HG02588 (cell line): ENCODE measurements around the gene DNAJC28.
"Not testable (repeated sequence)": the region's sequence is repeated elsewhere in the genome, so short reads cannot be mapped to it uniquely, and the experiment has no call there.

Experiments used
- ATAC-seq: cut with Tn5 transposase; IDR thresholded peaks from one replicate; pipeline ENCODE4 v1.9.1; 2021; ENCODE audit warnings: mild to moderate bottlenecking, moderate library complexity; ENCODE audit not compliant: unreplicated experiment

Gene DNAJC28

GRCh38 chr21:33491373-33492102 lies at the start of gene DNAJC28:
DNAJC28 (minus strand) TSS chr21:33491716; CDS start chr21:33489393, 2,323 bp downstream.
- peak; percentile 97 for ATAC-seq

DNA sequence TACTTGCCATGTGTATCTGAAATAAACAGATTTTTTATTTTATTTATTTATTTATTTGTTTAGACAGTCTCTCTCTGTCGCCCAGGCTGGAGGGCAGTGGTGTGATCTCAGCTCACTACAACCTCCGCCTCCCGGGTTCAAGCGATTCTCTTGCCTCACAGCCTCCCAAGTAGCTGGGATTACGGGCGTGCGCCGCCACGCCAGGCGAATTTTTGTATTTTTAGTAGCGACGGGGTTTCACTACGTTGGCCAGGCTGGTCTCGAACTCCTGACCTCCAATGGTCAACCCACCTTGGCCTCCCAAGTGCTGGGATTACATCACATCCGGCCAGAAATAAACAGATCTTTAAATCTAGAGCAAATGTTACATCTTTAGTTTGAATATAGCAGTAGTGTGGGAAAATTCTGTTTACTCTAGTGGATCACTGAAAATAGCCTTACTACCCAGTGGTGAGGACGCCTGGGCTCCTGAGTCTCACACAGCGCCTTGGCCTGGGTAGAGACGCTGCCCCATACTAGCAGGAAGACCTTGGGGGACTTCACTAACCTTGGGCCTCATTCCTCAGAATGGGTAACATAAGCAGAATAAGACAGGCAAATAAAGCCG lies 49.7 kb upstream of the DNAJC28 start:
- ATAC-seq, result no peak

DNA sequence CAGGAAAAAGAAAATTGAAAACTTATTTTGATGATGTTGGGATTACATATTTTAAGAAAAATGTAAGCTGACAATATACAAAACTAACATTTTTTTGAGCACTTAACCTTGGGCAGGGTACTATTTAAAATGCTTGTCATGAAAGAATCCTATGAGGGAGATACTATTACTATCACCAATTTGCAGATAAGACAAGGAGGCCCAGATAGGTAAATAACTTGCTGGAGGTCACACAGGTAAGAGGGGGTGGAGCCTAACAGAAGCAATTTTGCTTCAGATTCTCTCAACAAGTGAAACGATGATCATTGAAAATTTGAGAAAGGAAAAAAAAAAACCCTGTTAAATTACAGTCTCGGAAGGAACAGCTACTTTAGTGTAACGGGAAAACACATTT lies 49.2 kb upstream of the DNAJC28 start:
- ATAC-seq, result no peak

DNA sequence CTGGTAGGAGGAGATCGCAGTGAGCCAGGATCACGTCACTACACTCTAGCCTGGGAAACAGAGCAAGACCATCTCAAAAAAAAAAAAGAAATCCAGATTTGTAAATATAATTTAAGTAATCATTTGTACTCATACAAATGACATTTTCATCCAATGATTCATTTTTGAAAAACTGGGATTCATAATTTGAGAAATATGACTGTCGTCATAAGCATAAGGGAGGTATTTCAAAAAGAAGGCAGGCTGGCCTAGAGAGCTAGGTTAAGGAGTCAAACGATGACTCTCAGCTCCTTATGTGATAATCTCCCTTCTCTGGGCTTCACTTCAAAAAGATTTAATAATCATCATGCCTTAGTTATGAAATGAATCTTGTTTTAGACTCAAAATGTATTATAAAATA lies 48.1 kb upstream of the DNAJC28 start:
- no peak for ATAC-seq

DNA sequence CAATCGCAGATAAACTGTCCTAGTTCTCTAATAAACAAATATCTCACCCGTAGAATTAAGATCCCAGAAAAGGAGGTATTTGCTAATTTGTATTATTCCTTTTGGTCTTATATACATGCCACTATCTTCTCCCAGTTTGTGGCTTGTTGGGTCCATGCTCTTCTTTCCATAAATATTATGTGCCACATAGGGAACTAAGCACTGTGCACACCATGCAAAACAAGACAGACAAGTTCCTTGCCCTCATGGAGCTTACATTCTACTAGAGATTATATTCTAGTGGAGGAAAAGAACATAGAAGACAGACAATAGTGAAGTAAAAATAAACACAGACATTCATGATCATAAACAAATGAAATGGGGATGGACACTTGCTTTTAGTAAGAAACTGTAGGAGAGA lies 45.7 kb upstream of the DNAJC28 start:
- no peak for ATAC-seq

DNA sequence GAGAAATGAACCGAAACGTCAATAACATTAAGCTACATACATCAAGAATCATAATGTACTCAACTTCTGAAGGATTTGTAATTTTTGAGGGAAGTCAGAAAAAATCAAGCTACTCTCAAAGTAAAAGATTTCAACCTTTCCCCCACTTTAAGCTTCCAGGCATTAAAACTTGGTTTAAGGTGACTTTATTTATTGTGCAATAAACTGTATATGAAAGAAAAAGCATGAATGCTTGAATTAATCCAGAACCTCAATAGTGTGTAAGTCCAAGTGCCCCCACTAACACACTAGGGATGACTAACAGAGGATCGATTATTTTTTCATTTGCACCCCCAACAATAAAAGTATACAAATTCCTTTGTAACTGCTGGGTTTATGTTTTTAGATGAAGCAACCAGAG lies 39.5 kb upstream of the DNAJC28 start:
- no peak for ATAC-seq

DNA sequence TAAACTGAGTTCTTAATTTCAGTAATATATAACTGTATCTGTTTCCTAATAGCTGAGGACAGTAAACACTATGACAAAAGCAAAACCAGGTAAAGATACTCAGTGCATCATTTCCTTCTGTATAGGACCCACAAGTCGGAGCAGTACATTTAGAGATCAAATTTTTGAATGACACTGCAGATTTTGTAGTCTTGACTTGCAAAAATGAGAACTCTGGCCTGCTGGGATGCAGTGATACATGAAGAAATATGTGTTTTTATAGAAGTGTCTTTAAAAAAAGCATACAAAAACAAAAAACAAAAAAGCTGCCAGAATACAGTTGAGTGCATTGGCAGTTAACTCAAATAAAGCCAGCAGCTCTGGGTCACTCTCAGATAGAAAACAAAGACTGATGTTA lies 31.4 kb upstream of the DNAJC28 start:
- no peak for ATAC-seq

- no peak for ATAC-seq
These were observed 30.9 kb upstream of the DNAJC28 start for GRCh38 chr21:33522297-33522952.

DNA sequence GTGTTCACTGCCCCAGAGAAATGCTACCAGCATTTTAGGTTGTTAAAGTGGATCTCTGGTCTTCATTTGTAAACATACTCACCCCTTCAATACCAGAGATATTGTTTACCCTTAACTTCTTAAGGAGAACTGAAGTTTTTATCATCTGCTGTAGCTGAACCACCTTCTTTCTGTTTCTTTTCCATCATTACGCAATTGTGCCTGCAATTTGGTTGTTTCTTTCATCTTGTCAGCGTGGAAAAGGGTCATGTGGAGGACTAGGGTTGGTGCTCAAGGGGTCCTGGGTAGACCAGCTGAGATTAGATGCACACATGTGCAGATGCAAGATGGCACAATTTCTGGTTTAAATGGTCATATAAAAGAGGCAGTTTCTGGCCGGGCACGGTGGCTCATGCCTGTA lies 27.4 kb upstream of the DNAJC28 start:
- ATAC-seq, result no peak

GRCh38 chr21:33514229-33514628 lies 22.7 kb upstream of the DNAJC28 start:
- ATAC-seq, result no peak

DNA sequence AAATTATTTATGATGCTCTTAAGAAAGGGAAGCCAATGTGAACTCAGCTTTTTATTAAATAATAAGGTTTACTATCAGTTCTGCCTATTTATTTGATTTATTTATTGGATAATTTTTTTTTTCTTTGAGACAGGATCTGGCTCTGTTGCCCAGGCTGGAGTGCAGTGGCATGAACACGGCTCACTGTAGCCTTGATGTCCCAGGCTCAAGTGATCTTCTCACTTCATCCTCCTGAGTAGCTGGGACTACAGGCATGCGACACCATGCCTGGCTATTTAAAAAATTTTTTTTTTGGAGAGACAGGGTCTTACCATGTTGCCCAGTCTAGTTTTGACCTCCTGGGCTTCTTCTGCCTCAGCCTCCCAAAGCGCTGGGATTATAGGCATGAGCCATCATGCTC lies 21.0 kb upstream of the DNAJC28 start:
- ATAC-seq, result no peak

DNA sequence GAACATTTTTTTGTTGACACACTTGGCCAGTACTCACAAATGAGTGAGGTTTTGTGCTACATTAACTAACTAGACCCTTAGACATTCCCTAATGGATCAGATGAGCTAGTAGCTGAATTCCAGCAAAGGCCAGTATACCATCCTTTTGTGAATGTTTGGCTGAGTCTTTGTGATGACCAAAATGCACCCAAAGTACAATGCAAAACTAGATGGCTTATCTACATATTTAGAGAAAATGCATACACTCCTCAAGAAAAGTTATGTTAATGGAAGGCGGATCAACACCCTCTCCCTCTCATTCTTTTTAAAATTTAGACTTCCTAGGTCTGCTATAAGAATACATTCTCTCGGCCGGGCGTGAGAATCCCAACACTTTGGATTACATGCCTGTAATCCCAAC lies 20.1 kb upstream of the DNAJC28 start:
- no peak for ATAC-seq

GRCh38 chr21:33510826-33511225 lies 19.3 kb upstream of the DNAJC28 start:
- no peak for ATAC-seq

DNA sequence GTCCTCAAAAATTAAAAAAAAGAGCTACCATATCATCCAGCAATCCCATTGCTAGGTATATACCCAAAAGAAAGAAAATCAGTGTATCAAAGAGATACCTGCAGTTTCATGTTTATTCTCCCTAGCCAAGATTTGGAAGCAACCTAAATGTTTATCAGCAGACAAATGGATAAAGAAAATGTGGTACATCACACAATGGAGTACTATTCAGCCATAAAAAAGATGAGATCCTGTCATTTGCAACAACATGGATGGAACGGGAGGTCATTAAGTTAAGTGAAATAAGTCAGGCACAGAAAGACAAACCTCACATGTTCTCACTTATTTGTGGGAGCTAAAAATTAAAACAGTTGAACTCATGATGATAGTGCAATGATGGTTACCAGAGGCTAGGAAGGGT lies 15.5 kb upstream of the DNAJC28 start:
- not testable (repeated sequence) for ATAC-seq

DNA sequence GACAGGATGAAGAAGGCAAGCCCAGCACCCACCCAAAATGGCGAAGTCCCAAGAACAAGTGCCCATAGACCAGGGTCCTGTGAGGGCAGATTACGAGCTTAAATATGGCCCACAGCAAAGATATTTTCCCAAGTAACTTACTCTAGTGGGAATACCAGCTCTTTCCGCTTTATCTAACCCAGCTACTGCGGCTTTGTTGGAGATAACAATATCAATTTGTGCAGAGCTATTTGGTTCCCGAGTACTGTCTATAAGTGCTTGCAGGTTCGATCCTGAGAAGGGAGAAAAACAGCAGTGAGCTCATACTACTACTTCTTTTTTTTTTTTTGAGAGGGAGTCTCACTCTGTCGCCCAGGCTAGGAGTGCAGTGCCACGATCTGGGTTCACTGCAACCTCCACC lies 14.3 kb upstream of the DNAJC28 start:
- ATAC-seq, result no peak

DNA sequence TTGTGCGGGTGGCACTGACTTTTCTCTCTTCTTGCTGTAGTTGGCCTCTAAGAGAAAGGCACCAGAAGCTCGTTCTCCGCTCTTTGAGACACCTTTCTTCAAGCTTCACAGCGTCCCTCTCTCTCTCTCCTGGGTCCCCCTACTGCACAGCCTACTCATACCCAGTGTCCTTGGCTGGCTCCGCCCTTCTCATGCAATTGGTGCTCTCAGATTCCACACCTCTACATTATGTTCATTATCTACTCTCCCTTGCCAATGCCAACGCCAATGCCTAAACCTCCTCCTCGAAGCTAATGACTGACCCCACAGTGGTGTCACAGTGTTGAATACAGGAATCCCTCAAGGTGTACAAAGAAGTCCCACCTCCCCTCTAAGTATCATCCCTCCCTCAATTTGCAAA lies 4.8 kb upstream of the DNAJC28 start:
- ATAC-seq, result no peak

- ATAC-seq, result no peak
These were observed 4.2 kb upstream of the DNAJC28 start for GRCh38 chr21:33495743-33496142.

- no peak for ATAC-seq
These were observed 2.2 kb upstream of the DNAJC28 start for GRCh38 chr21:33493756-33494155.

DNA sequence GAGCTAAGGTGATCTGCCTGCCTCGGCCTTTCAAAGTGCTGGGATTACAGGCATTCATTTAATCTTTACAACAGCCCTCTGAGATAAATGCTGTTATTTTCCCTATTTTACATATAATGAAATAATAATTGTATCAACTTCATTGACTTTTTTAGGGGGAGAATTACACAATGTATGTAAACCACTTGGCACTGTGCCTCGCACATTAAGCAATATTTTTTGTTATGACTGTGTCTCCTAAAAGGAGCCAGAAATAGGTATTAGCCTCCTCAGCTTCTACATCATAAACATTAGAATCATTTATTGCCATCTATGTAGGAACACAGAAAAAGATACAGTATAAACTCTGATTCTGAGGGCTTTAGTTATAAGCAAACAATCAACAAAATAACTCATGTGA lies 1.1 kb upstream of the DNAJC28 start:
- no peak for ATAC-seq

DNA sequence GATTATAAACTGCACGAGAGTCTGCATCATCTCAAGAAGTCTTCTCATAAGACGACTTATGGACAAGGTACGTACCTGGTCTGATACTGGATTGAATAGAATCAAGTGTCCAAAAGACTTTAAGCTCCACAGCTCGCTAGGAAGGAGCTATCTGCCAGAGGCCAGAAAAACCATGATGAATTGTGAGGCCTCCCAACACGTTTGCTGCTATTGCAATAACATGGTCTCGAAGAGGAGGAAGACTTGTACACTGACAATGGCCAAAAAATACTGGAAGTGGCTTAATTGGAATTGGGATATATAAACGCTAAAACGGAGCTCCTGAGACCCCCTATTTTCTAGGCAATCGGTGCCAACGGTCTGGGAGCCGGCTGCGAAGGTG lies 534 bp downstream of the DNAJC28 start:
- ATAC-seq, result no peak

GRCh38 chr21:33488936-33489335 lies 2.6 kb downstream of the DNAJC28 start:
- no peak for ATAC-seq

DNA sequence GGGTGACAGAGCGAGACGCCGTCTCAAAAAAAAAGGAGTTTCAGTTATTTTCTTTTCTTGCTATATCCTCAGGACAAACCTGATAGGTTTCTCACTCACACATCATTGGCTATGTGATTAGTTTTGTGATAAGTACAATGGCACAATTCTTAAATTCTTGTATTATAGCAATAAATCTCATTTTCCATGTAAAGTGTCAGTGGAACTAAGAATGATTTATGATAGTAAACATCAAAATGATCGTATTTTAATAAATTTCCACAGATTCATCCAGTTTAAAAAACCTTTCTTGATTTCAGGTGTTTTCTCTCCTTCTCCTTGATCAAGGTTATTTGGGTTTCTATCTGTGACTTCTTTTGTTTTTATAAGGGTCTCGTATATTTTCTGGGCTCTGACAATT lies 3.5 kb downstream of the DNAJC28 start:
- ATAC-seq, result no peak
